KG1 (cell line): Measurements from ENCODE around the gene RWDD2A.
"Not testable (repeated sequence)": the region's sequence is repeated elsewhere in the genome, so short reads cannot be mapped to it uniquely, and the experiment has no call there.

Experiments used
- DNase-seq: peaks from one replicate; lab custom pipeline; 2025; lab: John Stamatoyannopoulos, UW

Gene RWDD2A

DNA sequence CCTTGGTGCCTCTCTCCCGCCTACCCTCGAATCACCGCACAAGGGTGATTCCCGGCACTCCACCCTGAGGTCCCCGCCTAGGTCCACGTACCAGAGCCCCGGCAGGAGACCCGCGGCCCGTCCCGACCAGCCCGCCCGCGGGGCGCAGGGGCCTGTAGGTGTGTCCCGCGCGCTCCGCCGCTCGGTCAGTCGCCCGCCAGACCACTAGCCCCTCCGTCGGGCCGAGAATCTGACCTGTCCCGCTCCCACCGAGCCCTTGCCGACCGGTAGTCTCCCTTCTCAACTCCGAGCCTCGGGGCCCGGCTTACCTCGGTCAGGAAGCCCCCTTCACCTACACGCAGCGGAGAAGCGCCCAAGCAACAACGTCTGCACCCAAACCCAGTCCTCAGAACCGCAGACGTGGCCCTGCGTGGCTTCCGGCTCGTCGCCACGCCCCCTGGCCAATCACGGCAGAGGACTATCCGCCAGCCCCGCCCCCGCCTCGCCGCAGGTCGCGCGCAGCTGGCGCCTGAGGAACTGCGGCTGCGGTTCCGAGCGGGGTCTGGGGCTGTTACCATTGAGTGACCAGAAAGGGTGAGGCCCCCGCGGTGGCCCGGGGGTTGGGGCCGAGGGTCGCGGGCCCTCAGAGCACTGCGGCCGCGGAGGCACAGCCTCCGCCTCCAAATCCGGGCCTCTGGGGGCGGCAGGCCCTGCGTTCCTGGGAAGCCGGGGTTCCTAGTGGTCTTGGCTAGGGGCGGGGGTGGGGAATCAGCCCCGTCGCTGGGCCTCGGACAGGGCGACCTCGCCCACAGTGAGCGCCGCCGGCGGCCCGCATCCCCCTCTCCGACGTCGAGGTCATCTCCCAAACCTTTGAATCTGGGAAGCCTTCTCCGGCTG lies at the start of gene RWDD2A, which contains the start of gene PGM3:
Gene RWDD2A, plus strand, starts transcription at position 487 of the 876 bp plus-strand sequence. CDS start 1,095 bp downstream, outside the sequence.
Gene PGM3, minus strand, starts transcription at position 395 of the 876 bp plus-strand sequence. CDS start 2,253 bp downstream, outside the sequence.
- peak; percentile 63 for DNase-seq

DNA sequence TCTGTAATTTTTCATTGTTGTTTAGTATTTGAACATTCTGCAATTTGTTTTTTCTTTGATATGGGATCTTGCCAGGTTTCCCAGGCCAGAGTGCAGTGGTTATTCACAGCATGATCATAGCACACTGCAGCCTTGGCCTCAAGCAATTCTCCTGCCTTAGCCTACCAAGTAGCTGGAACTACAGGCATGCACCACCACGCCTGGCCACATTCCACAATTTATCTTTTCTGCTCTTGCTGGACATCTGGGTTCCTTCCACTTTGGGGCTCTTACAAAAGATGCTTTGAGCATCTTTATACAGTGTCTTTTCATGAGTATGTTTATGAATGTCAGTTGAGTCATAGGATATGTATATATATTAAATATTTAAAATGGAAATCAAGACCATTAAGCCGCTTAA lies 42.0 kb upstream of the RWDD2A start:
- DNase-seq: no peak

DNA sequence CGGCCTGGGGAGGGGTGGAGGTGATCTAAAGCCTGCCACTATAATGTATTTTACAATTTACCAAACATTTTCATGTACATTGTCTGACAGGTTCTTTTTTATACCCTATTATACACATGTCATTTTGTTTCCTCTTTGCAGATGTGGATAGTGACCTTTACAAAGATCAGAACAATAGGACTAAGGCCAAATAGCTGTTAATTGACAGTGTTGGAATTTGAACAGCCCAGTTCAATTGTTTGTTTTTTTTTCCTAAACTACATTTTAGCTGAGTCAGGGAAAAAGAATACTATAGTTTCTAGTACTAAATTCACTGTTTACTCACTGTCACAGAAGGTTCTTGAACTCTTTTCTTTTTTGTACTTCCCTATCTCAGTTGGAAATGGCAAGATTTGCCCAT lies 40.2 kb upstream of the RWDD2A start:
- DNase-seq: no peak

DNA sequence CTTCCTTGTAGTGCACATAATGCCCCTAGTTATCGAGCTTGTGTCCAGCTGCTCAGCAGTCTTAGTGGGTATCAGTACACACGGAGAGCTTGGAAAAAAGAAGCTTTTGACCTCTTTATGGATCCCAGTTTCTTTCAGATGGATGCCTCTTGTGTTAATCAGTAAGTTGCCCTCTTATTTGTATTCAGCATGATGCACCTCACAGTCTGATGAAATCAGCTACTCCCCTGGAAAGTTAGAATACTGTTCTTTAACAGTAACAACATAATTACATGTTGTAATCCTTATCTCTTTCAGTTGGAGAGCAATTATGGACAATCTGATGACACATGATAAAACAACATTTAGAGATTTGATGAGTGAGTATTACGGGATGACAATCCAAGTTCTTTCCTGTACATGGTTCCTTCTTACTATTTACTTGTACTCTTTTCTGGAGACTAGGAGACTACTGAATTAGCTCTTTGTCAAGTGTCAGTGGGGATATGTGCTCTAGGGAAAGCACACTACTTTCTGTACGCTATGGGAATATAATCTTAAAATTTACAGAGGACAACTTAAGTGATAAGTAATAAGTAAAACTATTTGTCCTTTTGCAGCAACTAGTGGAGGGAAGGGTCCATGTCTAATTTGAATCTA lies 39.2 kb upstream of the RWDD2A start:
- no peak for DNase-seq

DNA sequence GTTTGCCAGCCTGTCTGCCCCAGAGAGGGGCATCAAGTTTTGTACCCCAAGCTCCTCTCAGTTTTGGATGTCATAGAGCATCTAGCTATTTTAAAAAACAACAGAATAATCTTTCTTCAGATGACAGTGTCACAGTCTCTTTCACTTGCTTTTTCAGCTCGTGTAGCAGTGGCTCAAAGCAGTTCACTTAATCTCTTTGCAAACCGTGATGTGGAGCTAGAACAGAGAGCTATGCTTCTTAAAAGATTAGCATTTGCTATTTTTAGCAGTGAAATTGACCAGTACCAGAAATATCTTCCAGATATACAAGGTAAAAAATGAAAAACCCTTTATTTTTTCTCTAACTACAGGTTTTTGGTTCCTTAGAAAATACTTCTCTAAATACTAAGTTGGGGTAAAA lies 37.4 kb upstream of the RWDD2A start:
- DNase-seq: no peak

DNA sequence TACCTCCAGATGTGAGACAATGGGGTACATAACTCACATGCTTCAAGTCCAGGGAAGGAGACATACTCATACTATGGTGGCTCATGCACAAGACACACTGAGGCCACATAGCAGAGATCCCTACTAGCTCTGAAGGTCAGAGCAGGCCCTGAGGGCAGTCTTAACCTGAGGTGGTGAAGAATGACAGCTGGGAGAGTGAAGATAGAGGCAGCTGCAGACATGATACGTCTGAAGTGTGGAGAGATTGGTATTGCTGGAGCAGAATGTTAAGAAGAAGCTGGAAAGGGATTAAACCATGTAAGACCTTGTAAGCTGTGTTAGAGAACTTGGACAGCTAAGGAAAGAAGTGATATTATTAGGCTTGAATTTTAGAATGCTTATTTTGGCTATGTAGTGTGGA lies 33.0 kb upstream of the RWDD2A start:
- DNase-seq: no peak

DNA sequence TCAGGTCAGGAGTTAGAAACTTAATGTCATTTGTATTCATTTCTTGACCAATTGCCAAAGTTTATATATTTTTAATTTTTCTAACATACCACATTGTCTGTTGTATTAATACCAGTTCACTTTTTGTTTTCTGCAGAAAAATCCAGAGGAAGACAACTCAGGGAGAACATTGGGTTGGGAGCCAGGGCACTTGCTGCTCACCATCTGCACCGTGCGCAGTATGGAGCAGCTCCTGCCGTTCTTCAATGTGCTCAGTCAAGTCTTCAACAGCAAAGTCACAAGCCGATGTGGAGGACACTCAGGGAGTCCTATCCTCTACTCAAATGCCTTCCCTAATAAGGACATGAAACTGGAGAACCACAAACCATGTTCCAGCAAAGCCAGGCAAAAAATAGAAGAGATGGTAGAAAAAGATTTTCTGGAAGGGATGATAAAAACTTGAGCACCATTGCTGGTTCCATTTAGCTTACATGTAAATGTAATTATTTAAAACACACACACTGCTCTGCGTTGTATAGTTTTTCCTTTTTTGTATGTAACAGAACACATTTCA lies 25.4 kb upstream of the RWDD2A start:
- DNase-seq: no peak

DNA sequence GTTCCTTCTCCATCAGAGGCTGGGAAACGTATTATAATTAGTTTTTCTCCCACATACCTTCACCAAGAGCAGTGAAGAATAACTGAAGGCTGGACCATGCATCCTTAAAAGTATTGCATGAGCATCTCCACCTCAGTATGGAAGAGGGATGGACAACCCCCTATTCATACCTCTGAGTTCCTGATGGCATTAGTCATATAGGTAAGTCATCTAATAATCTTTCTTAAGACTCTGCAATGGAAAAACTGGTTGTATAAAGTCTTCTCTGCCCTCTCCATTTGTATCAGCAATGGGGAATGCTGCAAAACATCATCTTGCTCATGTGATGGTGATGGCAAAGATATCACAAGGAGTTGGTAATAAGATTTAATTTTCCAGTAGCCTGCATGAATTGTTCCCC lies 24.6 kb upstream of the RWDD2A start:
- no peak for DNase-seq

DNA sequence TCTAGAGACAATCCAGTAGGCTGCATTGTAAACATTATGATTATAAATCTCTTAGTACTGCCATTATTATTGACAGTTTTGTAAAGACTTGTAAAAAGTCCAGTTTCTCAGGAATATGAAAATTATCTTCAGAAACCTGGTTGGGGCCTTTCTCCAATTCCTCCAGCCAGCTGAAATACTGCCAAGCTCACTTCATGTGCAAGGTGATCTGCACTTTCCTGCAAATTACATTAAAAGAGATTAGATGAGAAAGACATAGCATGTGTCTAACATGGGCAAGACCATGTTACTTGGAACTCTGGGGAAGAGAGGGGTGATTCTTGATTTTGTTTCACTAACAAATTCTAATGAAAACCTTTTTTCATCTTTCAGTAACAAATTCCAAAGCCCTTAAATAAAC lies 24.1 kb upstream of the RWDD2A start:
- no peak for DNase-seq

DNA sequence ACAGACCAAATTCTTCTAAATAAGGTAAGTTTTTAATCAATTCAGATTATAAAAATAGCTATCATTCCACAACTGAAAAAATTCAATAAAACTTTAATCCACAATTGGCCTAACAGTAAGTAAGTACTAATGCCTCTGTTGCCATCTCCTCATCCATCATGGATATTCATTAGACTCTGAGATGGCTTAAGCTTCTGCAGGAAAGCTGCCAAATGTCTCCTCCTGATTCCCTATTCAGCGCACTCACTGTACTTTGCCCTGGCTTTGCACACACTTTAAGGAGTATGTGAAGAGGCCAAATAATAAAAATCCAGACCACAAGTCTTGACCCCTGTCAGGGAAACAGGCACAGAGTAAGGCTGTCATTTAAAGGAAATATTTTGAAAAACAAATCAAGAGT lies 23.6 kb upstream of the RWDD2A start:
- no peak for DNase-seq

DNA sequence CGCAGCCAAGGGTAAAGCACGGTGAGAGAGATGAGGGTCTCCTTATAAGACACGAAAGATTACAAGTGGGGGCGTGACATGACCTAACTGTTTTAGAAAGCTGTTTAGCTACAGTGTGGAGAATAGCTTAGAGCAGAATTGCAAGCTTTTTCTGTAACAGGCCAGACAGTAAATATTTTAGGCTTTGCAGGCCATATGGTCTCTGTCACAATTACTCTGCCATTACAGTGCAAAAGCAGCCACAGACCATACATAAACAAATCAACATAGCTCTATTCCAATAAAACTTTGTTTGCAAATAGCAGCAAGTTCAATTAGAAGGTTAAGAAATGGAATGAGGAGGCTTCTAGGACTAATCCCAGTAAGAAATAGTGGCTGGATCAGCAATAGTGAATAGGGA lies 16.9 kb upstream of the RWDD2A start:
- no peak for DNase-seq

DNA sequence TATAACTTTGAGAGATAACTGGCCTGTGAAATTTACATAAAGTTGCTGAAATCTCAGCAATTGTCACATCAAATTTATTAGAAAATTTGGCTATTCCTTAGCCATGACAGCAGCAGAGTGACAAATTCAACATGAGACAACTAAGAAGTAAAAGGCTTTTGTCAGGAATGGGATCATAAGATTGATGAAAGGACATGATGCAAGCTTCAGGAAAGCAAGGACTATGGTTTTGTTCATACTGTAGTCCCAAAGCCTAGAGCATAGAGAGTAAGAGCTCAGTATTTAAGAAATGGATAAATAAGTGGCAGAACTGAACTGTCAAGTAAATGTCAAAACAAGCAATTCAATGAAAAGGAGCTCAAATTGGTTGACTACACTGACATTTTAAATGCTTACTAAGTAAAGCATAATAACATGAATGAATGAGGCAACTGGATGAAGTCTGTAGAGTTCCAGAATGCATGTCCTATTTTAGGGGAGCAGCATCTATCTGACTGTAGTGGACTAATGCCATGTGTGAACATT lies 12.7 kb upstream of the RWDD2A start:
- no peak for DNase-seq

DNA sequence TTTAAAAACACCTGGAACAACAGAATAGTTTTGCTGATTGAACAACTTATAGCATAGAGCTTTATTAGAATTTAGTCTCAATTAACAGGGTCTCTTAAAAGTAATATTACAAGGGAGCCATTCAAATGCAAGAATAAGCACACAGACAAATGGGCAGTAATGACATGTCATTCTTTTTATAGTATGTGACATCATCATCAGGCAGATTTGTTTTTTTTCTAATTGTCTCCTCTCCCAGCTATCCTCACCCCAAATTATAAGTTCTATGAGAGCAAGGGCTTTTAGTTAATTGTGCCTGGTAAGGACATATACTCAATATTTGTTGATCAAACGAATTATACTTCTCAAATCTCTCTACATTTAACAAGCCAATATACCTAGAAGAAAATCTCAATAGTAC lies 11.0 kb upstream of the RWDD2A start:
- no peak for DNase-seq

DNA sequence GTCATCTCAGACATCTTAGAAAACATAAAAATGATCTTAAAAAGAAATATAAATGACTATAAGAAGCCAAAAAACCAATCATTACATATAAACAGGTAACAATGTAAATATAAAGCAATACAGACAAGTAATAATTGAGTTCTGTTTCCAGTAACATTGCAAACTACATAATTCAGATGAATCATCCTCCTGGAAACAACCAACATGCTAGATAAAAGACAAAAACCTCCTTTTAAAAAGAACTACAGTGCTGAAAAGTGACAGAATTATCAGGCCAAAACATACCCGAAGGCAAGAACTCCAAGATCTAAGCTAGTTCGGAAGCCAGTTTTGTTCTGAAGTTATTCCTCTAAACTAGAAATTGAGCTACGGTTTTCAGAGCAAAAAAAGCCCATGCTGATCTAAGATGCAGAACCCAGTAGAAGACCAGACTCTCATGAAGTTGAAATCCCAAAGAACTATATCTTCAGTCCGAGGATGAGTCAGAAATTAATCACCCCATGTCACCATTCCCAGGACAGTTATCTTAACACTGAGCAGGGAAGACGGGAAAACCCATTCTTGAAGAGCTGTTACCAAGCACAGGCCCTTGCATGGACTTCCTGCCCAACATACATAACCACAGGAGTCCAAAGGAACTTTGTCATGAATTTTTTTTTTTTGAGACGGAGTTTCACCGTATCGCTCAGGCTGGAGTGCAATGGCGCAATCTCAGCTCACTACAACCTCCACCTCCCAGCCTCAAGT lies 9.9 kb upstream of the RWDD2A start:
- DNase-seq: no peak

DNA sequence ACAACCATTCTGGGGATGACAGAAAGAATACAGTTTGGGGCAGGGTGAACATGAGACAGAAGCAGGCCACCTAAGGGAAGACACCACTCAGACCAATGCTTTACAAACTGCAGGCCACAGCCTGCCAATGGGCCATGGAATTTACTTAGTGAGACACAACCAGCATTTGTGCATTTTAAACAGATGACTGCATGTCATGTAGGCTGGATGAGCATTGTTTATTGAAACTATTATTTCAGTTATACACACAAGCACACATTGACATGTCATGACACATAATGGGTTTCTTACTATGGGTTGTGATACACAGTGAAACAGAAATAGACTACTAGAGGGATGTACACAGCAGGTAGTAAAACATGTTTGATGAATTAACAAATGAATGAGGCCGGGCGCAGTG lies 8.1 kb upstream of the RWDD2A start:
- no peak for DNase-seq

DNA sequence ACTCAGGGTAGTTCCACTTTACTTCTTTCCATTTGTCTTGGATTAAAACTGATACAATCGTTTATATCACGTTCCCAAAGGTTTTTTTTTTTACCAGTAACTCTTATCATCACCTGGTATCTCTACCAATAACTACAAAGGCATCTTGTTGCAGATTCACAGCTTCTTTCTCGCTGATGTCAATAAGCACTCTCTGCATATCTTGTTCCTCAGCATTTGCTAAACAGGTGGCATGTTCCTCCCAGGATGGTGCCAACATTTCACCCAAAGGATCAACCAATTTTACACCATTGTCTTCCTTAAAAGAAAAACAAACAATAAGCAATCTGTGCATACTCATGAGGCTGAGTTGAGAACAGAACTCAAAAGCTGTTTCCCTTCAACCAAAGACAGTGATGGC lies 4.7 kb upstream of the RWDD2A start:
- no peak for DNase-seq

DNA sequence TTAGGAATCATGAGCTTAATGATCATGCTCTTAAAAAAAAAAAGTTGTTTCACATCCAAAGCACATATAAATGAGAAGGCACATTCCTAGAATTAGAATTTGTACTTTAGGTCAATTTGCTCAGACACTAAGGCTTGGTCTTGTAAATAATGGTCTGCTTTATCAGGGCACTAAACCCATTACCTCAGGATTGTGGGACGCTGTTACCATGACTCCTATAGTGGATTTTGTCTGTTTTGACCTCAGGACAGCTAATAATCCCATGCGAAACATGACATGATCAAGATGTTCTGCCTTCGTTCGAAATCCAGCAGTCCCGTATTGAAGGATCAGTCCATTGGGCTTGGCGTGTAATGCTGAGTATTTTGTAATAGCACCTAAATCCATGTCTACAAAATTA lies 2.5 kb upstream of the RWDD2A start:
- DNase-seq: no peak

DNA sequence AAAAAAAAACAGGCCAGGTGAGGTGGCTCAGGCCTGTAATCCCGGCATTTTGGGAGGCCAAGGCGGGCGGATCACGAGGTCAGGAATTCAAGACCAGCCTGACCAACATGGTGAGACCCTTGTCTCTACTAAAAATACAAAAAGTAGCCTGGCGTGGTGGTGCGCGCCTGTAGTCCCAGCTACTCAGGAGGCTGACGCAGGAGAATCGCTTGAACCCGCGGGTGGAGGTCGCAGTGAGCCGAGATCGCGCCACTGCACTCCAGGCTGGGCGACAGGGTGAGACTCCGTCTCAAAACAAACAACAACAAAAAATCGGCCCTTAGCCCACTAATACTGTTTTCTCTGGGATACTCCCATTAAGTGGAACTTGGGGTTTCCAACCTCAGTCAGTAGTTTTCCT lies 1.2 kb upstream of the RWDD2A start:
- not testable (repeated sequence) for DNase-seq

DNA sequence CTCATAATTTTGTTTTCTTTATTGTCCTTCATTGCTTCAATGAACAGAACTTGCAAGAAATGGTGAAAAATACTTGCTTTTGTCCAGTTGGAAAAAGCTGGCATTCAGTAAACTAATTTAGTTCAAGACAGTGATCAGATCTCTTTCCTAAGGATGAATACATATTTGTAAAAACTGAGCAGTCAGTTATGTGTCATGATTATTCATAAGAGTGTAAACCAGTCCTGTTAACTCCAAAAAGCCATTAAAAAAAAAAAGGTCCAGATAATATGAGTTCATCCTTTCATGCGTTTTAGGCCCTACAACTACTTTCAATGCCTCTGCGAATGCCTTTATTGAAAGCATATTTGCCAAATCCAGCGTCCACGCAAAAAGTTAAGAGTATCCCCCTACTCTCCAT lies 701 bp upstream of the RWDD2A start:
- no peak for DNase-seq

DNA sequence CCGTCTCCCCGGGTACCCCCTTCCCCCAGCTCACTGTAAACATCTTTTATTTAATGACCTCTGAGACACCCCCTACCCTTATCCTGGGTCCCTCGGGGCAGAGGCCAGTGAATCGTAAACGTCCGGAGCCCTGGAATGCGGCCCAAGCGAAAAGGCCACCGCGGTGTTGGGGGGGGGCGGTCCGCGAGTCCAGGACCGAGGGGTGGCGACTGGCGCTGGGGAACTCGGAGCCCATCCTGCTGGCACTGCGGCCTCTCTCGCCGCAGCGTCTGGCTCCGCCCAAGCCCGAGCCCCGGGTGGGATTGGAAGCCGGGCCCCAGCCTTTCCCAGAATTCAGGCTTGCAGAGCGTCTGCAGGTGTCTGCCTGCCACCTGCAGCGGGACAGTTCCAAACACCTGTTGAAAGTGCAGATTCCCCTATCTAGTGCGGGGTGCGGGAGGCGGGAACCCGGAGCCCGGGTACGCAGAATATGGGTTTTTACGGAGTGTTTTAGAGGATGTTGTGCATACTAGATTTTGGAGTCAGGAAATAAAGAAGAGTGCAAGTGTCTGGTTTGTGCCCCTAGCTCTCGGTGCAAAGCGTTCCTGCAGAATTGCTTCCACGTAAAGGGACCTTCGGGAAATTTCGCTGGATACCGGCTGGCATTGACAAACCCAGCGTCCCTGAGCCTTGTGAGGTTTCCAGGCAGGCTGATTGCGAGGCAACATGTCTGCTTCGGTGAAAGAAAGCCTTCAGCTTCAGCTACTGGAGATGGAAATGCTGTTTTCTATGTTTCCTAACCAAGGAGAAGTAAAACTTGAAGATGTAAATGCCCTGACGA lies 800 bp downstream of the RWDD2A start:
- no peak for DNase-seq

DNA sequence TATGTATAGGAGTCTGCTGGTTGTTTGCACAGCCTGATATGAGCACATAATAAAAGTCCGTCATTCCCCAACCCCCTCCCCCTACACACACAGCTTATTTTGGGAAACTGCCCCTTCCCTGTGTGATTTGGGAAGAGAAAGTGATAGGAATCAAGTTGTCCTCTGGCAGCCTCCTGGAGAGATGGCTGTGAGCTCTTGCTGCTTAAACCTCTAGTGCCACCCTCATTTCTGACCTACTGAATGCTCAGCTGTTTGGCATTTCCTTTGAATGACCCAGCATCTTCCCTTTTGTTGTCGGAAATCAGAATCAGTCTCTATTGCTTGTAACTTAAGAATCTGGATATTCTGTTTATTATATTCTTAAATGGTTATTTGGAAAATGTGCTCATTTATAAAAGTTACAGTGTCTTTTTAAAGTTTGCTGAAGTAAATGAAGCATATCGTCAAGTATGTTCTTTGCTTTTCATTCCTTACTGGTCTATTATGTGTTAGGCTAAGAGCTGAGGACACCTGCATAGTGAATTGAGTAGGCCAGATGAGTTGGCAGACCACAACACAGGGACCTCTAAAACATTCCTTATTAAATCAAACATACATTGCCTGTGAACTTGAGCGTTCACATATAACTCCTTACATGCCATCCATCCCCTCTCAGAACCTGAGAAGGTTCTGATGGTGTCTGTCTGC lies 5.5 kb downstream of the RWDD2A start:
- DNase-seq: no peak
